Transverse colon (tissue), 4 donors: ENCODE measurements around the gene NKPD1.

ENCODE experiments used
- CTCF ChIP-seq, 5 experiments: fragments of 200-600 bp in 3 of 5; fragments of 450-650 bp in 2 of 5; sonication (generic) in 3 of 5; IDR thresholded peaks; 1 replicate in 2 of 5; 2 replicates in 3 of 5; pipeline ENCODE4 v1.5.1; 2016 to 2017; ENCODE audit warnings: antibody characterized with exemption in 5 of 5, inconsistent platforms in 3 of 5, mild to moderate bottlenecking in 2 of 5, moderate library complexity in 1 of 5
- POLR2AphosphoS5 ChIP-seq, 3 donors: sonication (generic); formaldehyde crosslinking; IDR thresholded peaks; one replicate each; pipeline ENCODE4 v1.6.1; 2016; ENCODE audit warnings: antibody characterized with exemption in 3 of 3

- TF ChIP-seq POLR2AphosphoS5 (IDR thresholded peaks at IDR 0.05) (no peak), CTCF (IDR thresholded peaks at IDR 0.05) (no peak)
These were observed 29.2 kb upstream of the NKPD1 start for GRCh38 chr19:45189971-45190370.
